Stimulated activated CD4-positive, alpha-beta T cell treated with anti-CD3 and anti-CD28 coated beads, TNF-alpha, amount 100 ng/mL, for 24 hours (primary cell): ENCODE results near the gene KRT36.

Experiments
- DNase-seq, 3 experiments: peaks; one replicate each; pipeline ENCODE4 v3.0.0-alpha.2; 2020; ENCODE audit warnings: low read depth in 3 of 3

KRT36 gene

GRCh38 chr17:41521574-41522261 is 32.0 kb upstream of the KRT36 start:
- DNase-seq = no peak

DNA sequence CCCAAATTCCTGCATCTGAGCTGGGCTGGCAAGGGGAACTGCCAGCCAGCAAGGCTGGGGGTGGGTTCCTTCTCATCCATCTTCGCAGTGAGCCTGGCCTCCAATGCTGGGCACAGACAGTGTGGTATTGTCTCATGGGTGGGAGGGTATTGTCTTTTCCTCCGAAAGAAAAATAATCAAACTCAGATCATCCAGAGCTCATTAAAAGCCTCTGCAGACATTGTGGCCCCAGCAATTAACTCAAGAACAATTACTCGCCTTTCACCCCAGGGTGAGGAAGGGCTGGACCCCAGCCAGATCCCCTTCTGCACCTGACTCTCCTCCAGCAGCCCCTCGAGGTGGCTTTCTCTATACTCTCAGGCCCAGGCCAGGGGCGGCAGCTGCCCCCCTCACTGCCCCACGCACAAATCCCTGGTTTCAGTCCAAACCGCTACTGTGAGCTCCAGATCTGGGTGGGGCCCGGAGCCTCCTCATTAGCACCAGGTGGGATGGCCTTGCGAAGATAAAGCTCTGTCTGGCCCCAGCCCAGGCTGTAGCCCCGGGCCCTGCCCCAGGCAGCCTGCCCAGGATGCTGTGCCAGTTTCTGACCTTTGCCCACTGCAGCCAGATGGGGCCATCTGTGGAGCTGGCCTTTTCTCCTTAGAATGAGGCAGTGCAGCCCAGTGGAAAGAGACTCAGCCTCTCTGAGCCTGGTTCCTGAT is 31.3 kb upstream of the KRT36 start:
- DNase-seq = no peak

DNA sequence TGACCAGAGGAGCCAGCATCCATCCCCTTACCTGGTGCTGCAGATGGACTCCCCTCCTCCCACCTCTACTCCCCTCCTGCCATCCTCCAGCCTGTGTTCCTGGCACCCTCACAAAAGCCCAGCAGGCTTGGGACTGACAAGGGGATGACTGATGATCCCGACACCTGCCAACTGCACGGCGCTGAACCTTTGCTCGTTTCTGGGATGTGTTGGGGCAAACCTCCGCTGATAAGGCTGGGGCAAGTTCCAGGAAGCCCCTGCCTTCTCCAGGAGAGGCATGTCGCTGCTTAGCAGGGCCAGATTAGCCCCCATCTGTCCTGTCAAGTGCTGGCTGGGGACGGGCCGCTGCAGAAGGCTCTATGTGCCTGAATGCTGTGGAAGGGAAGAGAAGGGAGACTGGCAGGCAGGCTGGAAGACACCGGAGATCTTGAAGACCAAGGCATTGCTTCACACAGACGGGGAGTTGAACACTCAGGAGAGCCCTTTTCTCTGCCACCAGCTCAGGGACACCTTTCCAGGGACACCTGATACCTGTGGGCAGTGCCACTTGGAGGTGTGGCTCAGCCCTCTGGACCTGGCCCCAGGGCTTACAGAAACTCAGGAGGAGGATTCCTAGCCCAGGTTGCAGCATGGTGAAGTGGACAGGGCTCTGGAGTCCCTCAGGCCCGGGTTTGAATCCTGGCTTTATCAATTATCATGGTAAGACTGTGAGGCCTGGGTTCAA is 30.0 kb upstream of the KRT36 start:
- DNase-seq = no peak

DNA sequence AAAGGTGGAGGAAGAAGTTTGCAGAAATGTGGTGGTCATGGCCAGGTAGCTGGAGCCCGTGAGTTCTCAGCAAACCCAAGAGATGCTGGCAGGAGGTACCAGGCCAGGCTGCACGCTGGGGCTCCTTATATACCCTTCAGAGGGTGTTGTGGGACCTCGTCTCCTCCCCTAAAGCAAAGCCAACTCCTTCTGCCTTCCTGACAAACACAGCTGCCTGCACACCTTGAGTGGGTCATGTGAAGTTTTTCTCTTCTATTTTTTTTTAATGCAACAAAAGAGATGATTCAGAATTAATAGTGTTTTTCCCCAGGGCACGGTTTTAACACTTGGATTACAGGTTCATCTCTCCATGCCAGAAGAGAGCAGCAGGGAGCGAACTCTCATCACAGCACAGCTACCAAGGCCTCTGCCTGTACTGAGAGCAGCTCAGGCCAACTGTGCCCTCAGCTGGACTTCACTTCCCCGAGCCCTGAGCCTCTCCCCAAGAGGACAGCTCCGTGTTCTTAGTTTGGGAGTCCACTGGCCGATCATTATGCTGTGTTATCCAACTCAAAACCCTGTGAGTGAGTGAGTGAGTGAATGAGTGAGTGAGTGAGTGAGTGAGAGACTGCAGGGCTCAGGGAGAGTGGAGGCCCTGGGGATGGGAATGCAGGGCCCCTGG is 29.2 kb upstream of the KRT36 start, which contains the start of gene KRT15:
KRT15 (minus strand) TSS at position 102 of the 661 bp plus-strand sequence; CDS start at position 39, 63 bp downstream.
- no peak for DNase-seq

- DNase-seq = no peak
These were observed 28.3 kb upstream of the KRT36 start for GRCh38 chr17:41518031-41518430.

- no peak for DNase-seq
These were observed 27.1 kb upstream of the KRT36 start for GRCh38 chr17:41516830-41517283.

- no peak for DNase-seq
These were observed 26.6 kb upstream of the KRT36 start for GRCh38 chr17:41516147-41516829.

DNA sequence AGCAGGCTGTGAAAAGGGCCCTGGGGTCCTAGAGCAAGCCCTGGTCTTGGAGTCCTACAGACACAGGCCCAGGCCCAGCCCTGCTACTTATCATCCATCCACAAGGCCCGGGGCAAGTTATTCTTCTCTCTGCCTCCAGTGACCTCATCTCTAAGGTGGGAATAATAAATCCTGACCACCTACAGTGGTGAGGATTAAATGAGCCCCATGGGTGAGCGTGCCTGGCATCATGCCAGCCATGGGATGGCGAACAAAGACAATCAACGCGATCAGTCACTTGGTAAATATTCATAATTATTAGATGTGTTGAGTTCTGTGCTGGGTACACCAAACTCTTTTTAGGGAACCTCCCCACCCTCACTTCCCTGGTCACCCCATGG is 23.4 kb upstream of the KRT36 start:
- no peak for DNase-seq

DNA sequence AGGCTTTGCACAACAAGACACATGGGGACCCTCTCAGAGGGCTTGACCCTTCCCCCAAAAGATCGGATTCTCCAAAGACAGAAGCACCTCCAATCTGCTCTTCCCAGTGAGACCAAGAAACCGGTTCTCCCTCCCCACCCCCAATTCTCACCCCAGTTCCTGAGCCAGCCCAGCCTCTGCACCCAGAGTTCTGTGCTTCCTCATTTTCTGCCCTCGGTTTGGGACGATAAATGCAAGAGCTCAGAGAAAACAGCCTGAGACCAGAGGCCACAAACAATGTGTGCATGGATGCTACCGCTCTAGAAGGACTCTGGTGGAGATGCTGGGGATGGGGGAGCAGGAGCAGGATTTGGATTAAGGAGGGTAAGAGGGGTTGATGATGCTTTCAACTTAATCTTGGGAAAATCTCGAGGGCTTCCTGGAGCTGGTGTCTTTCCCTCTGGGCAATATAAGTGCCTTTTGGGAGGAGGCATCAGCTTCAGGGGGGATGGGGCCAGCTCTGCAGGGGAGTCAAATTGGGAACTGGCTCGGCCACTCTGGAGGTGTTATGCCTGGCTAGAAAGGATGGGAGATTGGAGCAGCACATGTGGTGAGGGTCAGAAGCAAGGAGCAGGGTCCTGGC is 22.9 kb upstream of the KRT36 start:
- DNase-seq = no peak

DNA sequence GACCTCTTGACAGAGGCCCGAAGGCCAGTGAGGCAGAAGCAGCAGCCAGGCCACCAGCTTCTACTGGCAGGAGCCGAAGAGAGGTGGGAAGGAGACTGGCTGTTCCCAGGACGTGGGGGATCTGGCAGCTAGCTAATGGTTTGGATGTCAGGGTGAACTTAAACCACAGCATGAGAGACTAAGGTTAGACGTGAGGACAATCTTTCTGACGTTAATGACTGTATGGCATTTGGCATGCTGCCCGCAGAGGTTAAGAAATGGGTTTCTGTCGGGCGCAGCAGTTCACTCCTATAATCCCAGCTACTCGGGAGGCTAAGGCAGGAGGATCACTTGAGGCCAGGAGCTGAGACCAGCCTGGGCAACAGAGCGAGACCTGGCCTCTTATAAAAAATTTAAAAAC is 22.0 kb upstream of the KRT36 start:
- DNase-seq = no peak

DNA sequence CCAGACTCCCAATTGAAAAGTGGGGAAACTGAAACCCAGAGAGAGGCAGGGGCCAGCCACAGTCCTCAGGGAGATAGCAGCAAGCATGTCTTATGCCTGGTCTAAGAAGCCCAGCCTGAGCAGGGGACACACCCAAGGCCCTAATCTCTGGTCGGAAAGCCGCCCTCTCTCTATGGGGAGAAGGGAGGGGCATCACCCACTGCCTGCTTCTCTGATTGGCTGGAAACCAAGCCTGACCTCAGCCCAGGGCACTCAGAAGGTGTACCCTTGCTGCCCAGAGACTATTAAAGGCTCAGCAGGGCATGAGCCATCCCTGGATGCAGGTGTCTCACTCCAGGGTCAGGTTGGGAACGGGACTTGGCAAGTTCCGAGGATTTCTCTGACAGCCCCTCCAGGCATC is 21.4 kb upstream of the KRT36 start:
- no peak for DNase-seq

- no peak for DNase-seq
These were observed 20.7 kb upstream of the KRT36 start for GRCh38 chr17:41510251-41511065.

DNA sequence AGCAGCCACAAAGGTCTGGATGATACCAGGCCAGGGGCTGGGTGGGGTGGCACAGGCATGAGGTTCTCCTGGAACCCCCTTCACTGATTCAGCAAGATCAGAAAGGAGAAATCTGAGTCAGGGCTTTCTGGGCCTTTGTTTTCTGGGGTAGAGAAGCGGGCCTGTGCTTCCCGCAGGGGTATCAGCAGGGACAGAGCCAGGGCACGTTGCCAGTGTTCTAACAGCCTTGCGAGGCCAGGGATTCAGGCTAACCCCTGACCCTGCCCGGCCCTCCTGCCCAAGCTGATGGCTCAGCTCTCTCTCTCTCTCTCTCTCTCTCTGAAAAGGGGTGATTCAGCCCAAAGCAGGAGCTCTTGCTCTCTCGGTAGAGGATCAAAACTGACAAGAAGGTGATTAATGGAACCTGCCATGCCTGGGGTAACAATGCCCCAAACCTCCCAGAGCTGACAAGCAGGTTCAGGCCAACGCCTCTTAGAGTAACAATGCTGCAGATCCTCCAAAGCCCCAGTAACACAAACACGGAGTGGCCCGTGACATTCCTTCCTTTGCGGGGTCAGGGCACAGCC is 17.7 kb upstream of the KRT36 start:
- DNase-seq = no peak

- no peak for DNase-seq
These were observed 16.4 kb upstream of the KRT36 start for GRCh38 chr17:41505809-41506767.

- DNase-seq = no peak
These were observed 15.5 kb upstream of the KRT36 start, which contains the start of gene KRT13 for GRCh38 chr17:41505007-41505808. Gene KRT13, minus strand, starts transcription at chr17:41505612. Its CDS starts 62 bp downstream, at chr17:41505550.

GRCh38 chr17:41504246-41504977 is 14.7 kb upstream of the KRT36 start:
- no peak for DNase-seq

DNA sequence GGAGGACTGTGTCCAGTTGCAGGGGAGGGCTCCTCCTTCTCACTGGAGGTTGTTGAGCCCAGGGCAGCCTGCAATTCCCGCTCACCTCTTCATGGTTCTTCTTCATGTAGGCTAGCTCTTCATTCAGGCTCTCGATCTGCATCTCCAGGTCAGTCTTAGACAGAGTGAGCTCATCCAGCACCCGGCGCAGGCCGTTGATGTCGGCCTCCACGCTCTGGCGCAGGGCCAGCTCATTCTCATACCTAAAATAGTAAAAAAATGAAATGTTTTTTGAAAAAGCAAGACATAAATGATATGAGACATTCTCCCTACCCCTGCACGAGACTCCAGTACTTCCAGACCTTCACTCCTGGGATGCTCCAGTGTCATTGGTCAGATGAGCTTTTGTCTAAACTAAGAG is 13.5 kb upstream of the KRT36 start:
- DNase-seq = no peak
